Measurements from ENCODE around the gene ZNF200.
A peak's percentile ranks its signal among the peaks of the same experiment; 100 is the strongest.
"Not testable (repeated sequence)": the region's sequence is repeated elsewhere in the genome, so short reads cannot be mapped to it uniquely, and the experiment has no call there.

Gene ZNF200

GRCh38 chr16:3234857-3235561, at the start of gene ZNF200:
Gene ZNF200 (minus strand): TSS chr16:3235158. CDS start chr16:3233755, 1,403 bp downstream.
- DNase-seq = peak; percentile 81

GRCh38 chr16:3283543-3284447, 48.8 kb upstream of the ZNF200 start:
- DNase-seq = no peak

DNA sequence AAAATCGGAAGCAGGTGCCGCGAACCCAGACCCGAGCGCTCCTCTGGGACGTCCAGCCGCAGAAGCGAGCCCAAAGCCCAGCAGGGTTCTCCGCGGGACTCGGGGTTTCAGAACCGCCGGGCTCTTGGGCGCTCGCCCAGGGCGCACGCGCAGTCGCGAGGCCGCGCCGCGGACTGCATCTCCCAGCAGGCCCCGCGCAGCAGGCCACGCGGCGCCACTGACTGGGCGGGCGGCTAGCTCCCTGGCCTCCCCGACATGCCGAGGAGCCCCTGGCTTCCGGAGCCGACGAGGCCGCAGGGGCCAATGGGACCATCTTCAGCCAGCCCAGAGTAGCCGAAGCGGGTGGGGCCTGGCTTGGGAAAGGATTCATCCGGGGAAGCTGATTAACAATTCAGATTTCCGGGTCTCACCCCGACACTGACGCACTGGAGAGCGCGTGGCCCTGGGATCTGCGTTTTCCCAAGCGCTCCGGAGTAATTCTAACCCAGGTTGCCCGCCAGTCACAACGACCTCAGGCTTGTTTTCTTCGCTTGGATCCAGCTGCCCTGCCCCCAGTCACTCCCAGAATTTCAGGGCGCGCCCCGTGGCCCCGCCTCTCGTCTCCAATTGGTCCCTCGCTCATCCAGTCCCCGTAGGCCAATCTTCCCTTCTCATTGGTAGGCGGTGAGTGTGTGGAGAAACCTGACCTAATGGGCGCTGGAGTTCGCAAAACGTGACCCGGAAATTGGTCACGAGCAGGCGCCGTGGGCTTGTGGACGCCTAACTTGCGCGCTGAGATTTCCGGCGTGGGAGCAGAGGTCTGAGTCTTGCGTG, 48.0 kb upstream of the ZNF200 start, which contains the start of gene ZNF263:
Gene ZNF263 (plus strand): TSS at position 762 of the 813 bp plus-strand sequence. CDS start 328 bp downstream, outside the sequence.
- DNase-seq = peak; percentile 91

- peak; percentile 60 for DNase-seq
These were observed 47.3 kb upstream of the ZNF200 start for GRCh38 chr16:3282103-3282729.

DNA sequence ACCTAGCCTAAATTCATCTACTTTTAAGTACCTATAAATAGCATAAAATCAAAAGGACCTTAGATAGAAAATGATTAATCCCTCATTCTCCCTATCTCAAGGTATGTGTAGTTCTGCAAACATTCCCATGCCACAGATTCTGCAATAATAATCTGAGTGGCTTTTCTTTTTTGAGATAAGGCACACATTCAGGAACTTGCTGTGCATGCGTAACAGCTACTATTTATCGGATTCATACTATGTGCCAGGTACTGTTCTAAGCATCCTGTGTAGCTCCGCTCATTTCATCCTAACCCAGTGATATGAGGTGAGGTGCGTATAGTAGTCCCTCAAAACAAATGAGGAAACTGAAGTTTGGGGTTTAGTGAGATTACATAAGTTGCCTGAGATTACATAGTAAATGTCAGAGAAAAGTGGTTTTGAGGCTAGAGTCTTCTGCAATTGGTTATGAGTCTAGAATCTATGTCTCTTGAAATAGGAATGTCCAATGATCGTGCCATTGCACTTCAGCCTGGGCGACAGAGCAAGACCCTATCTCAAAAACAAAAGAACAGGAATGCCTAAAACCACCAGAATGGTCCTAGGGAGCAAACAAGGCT, 46.4 kb upstream of the ZNF200 start:
- DNase-seq = no peak

GRCh38 chr16:3276679-3277078, 41.7 kb upstream of the ZNF200 start:
- DNase-seq = no peak

- no peak for DNase-seq
These were observed 40.0 kb upstream of the ZNF200 start for GRCh38 chr16:3274947-3275346.

DNA sequence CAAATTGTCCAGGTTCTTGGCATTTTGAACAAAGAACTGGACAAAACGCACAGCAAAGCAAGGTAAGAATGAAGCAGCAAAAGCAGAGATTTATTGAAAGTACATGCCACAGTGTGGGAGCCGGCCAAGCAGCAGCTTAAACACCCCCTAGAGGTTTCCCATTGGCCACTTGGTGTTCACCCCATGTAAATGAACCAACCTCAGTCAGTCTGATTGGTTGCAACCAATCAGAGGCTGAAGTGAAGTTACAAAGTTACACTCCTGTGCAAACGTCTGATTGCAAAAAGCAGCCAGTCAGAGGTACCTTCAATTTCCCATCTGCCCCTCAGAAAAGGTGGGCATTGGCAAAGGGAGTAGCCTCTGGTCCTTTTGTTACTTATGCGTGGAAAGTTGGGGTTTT, 39.5 kb upstream of the ZNF200 start:
- DNase-seq = no peak

DNA sequence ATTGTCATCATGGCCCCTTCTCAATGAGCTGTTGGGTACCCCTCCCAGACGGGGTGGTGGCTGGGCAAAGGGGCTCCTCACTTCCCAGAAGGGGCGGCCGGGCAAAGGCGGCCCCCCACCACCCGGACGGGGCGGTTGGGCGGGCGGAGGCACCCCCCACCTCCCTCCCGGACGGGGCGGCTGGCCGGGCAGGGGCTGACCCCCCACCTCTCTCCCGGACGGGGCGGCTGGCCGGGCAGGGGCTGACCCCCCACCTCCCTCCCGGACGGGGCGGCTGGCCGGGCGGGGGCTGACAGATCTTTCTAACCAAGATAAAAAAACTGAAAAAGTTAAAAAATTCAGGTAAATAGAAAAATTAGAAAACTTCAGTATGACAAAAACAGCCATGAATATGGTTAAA, 36.3 kb upstream of the ZNF200 start:
- DNase-seq = not testable (repeated sequence)

DNA sequence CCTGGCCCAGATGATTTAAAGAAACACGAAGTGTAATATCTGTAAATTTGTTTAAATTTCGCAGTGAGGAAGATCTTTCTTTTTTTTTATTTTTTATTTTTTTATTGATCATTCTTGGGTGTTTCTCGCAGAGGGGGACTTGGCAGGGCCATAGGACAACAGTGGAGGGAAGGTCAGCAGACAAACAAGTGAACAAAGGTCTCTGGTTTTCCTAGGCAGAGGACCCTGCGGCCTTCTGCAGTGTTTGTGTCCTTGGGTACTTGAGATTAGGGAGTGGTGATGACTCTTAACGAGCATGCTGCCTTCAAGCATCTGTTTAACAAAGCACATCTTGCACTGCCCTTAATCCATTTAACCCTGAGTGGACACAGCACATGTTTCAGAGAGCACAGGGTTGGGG, 35.8 kb upstream of the ZNF200 start:
- DNase-seq = not testable (repeated sequence)

- DNase-seq = no peak
These were observed 33.3 kb upstream of the ZNF200 start for GRCh38 chr16:3268294-3268693.

GRCh38 chr16:3266873-3267537, 32.0 kb upstream of the ZNF200 start:
- DNase-seq = no peak

DNA sequence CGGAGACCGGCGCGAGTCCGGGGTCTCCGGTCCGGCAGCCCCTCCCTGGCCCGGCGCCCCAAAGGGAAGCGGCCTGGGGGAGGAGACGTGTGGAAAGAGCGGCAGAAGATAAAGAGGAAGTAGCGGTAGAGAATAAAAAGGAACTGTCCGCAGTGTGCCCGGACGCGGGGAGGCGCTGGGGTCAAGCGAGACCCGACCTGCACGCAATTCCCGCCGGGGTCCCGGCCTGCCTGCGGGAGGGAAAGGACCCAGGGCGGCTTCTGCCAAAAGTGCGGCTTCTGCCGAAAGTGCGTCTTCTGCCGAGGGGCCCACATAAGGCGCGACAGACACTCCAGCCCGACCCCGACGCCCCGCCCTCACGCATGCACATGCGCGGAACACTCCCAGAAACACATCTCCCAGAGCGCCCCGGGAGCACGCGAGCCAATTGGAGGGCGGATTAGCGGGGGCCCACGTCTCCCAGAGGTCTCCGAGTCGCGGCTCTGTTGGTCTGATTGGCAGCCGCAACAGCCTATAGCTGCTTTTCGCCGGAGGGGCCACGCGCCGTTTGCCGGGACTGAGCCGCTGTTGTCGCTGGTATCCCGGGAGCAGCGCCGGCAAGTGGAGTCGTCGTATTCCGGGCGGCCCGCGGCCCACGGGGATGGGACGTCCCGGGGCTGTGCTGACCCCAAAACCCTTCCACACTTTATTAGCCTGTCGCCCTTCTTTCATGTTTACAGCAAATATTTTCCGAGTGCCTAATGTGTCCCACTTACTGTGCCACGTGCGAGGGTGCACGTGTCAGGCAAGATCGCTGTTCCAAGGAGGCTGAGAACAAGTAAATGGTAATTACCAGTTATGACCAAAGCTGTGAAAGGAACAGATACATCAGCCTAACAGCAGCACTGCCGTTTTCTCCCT, 29.4 kb upstream of the ZNF200 start:
- DNase-seq = peak; percentile 94

DNA sequence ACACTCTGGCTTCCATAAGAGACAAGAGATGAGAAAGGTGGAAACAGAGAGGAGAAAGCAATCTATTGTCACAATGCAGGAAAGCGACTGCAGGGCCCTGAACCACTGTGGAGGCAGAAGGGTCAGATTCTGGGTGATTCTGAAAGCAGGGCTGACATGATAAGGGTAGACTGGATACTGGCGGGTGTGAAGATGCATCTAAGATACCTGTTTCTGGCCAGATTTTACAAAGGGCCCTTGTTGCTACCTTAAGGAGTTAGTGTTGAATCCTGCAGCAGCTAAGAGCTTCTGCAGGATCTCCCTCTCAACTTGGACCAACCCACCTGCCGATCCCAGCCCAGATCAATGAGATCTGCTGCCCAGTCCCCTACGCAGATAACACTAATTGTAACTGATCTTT, 27.6 kb upstream of the ZNF200 start:
- DNase-seq = no peak

DNA sequence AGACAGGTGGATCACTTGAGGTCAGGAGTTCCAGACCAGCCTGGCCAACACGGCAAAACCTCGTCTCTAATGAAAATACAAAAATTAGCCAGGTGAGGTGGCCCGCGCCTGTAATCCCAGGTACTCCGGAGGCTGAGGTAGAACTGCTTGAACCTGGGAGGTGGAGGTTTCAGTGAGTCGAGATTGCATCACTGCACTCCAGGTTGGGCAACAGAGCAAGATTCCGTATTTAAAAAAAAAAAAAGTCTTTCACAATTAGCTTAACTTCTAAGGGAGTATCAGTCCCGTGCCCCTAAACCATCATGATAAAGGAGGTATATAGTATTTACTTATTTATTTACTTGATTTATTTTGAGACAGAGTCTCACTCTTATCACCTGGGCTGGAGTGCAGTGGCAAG, 24.9 kb upstream of the ZNF200 start:
- no peak for DNase-seq

DNA sequence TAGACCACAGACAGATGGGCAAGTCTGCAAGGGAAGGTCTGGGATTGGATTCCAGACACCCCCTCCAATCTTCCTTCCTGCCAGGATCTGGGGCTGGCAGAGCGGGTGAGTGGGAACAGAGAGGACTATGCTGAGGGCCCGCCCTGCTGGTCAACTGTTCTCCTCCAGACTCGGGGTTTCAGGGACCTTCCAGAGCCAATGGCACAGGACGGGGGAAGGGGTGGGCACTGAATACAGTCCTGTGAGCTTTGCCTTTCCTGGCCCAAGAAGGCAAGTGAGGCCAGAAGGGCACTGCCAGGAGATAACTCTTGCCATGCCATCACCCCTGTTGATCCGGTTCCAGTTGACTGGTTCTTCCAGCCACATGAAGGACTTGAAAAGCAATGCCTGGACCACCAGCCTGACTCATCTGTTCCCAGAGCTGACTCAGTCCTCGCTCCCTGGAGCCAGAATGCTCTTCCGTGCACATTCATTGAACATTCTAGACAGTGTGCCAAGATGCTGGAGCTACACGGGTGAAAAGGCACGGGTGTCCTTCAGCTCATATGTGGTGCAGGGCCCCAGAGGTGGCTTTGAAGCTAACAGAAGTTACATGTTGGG, 22.0 kb upstream of the ZNF200 start:
- DNase-seq = no peak

- DNase-seq = no peak
These were observed 21.3 kb upstream of the ZNF200 start, which contains the start of gene MEFV for GRCh38 chr16:3256146-3256865. Gene MEFV (minus strand): TSS chr16:3256633. CDS start chr16:3256587, 46 bp downstream.

DNA sequence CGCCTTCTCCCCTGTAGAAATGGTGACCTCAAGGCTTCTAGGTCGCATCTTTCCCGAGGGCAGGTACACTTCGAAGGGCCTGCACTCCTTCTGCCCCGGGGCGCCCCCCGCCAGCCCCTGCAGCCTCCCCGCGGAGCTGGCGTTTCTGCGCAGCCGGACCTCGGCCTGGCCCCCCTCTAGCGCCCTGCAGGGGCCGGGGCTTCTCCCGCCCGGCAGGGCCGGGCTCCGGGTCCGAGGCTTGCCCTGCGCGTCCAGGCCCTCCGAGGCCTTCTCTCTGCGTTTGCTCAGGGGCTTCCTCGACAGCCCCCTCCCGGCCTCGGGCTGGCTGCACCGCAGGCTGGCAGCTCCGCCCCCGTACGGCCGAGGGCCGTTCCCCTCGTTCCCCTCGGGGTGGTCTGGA, 19.4 kb upstream of the ZNF200 start:
- DNase-seq = no peak

GRCh38 chr16:3252967-3253366, 18.0 kb upstream of the ZNF200 start:
- no peak for DNase-seq

All from NCI-H1694 treated with DMSO at 0.1 percent for 48 hours (cell line).